Cardiac muscle cell (in vitro differentiated cells and primary cell): Measurements from ENCODE around the gene HDDC3. TPM values are rescaled to one million over a fixed set of nuclear protein-coding genes. Genes with fewer than 3 reads are reported as not detected.
"Not testable (repeated sequence)": the region's sequence is repeated elsewhere in the genome, so short reads cannot be mapped to it uniquely, and the experiment has no call there.

ENCODE experiments used
- DNase-seq, 2 donors: peaks; one replicate each; pipeline versions ENCODE4 v3.0.0 to v3.0.0-alpha.2; 2010 to 2017; ENCODE audit warnings: low read depth in 1 of 2, low spot score in 1 of 2
- H3K27ac ChIP-seq: fragments of 200-600 bp; sonication (generic); 2 replicates; pipeline ENCODE4 v1.5.1; 2016
- H3K27me3 ChIP-seq: fragments of 200-600 bp; sonication (generic); 2 replicates; pipeline ENCODE4 v1.6.0; 2016; ENCODE audit warnings: control low read depth
- H3K36me3 ChIP-seq: fragments of 200-600 bp; sonication (generic); 2 replicates; pipeline ENCODE4 v1.5.1; 2016; ENCODE audit warnings: control low read depth
- H3K4me1 ChIP-seq: fragments of 200-600 bp; sonication (generic); 2 replicates; pipeline ENCODE4 v1.8.1; 2017; ENCODE audit warnings: low read depth, mild to moderate bottlenecking, mixed run types
- H3K4me3 ChIP-seq: fragments of 200-600 bp; sonication (generic); 2 replicates; pipeline ENCODE4 v1.5.1; 2016; ENCODE audit warnings: mild to moderate bottlenecking
- H3K9me3 ChIP-seq: fragments of 200-600 bp; sonication (generic); 2 replicates; pipeline ENCODE4 v1.5.1; 2017; ENCODE audit warnings: low read depth, mild to moderate bottlenecking, control low read depth
- CTCF ChIP-seq: IDR thresholded peaks from 2 replicates; pipeline ENCODE4 v1.5.1; 2012; ENCODE audit warnings: low read depth, mild to moderate bottlenecking, low read length
- polyA plus RNA-seq: library from polyadenylated mRNA; unstranded; fragments of >200 nt; fragmentation: Nextera tagmentation; extraction: Ambion mirVana; gene quantifications from 2 replicates; pipeline ENCODE4 v1.2.1, GENCODE V29; 2016
- total RNA-seq: library from RNA; depleted of rRNA; stranded (reverse); fragments of >200 nt; gene quantifications from 2 replicates; pipeline ENCODE4 v1.2.3, GENCODE V29; 2016

The HDDC3 gene
- total and polyA plus RNA-seq, 2 experiments from 2014 or later: 22.5 to 32.5 TPM

GRCh38 chr15:90924375-90924774, 8.0 kb downstream of the HDDC3 start:
- no peaks in the 10 kb centered on the region for H3K27me3 ChIP-seq
- no peaks in the 10 kb centered on the region for H3K4me1 ChIP-seq
- no peak overlapping the region for H3K4me3 ChIP-seq
- DNase-seq: no peak
- H3K9me3 ChIP-seq: no peaks in the 10 kb centered on the region
- no peak for TF ChIP-seq CTCF
- H3K36me3 ChIP-seq: peaks cover 14% of the 10 kb centered on the region
- H3K27ac ChIP-seq: no peak overlapping the region

GRCh38 chr15:90922712-90923322, 9.5 kb downstream of the HDDC3 start:
- not testable (repeated sequence) for H3K4me1 ChIP-seq, H3K9me3 ChIP-seq, H3K4me3 ChIP-seq, H3K27me3 ChIP-seq, H3K27ac ChIP-seq, DNase-seq
- H3K36me3 ChIP-seq: peaks cover 18% of the 10 kb centered on the region

- no peak for TF ChIP-seq CTCF
- Histone ChIP-seq H3K9me3 (no peaks in the 10 kb centered on the region), H3K4me3 (no peak overlapping the region), H3K27ac (no peak overlapping the region), H3K4me1 (no peaks in the 10 kb centered on the region), H3K27me3 (no peaks in the 10 kb centered on the region), H3K36me3 (peaks cover 18% of the 10 kb centered on the region)
- no peak for DNase-seq
These were observed 10.5 kb downstream of the HDDC3 start for GRCh38 chr15:90921887-90922286.

- Histone ChIP-seq H3K9me3 (no peaks in the 10 kb centered on the region), H3K4me1 (peaks cover 5% of the 10 kb centered on the region), H3K27ac (peak overlapping the region; percentile 73), H3K27me3 (no peaks in the 10 kb centered on the region), H3K36me3 (peaks cover 18% of the 10 kb centered on the region), H3K4me3 (no peak overlapping the region)
- no peak for TF ChIP-seq CTCF
- no peak for DNase-seq
These were observed 13.5 kb downstream of the HDDC3 start for GRCh38 chr15:90918835-90919234.

GRCh38 chr15:90918034-90918788, 14.1 kb downstream of the HDDC3 start:
- H3K9me3 ChIP-seq: no peaks in the 10 kb centered on the region
- no peaks in the 10 kb centered on the region for H3K27me3 ChIP-seq
- H3K4me1 ChIP-seq: peaks cover 5% of the 10 kb centered on the region
- H3K4me3 ChIP-seq: no peak overlapping the region
- H3K36me3 ChIP-seq: peaks cover 18% of the 10 kb centered on the region
- no peak for TF ChIP-seq CTCF
- DNase-seq: no peak
- H3K27ac ChIP-seq: peak overlapping the region; percentile 73

GRCh38 chr15:90917569-90917968, 14.8 kb downstream of the HDDC3 start:
- no peak for TF ChIP-seq CTCF
- peak overlapping the region; percentile 51 for H3K27ac ChIP-seq

More at GRCh38 chr15:90917569-90917968, 14.8 kb downstream of the HDDC3 start:
- Histone ChIP-seq H3K4me3 (no peak overlapping the region), H3K36me3 (peaks cover 22% of the 10 kb centered on the region), H3K27me3 (no peaks in the 10 kb centered on the region), H3K4me1 (peaks cover 5% of the 10 kb centered on the region), H3K9me3 (no peaks in the 10 kb centered on the region)
- DNase-seq: no peak
